OCI-LY7 (cell line): Measurements from ENCODE around the gene NRG2. TPM values are rescaled to one million over a fixed set of nuclear protein-coding genes. Genes with fewer than 3 reads are reported as not detected.

Experiments used
- BruUV-seq: library from RNA; stranded (reverse); fragments of 400-500 nt; replicated peaks from 2 replicates; lab custom pipeline; 2021; lab: Mats Ljungman, UMichigan
- CTCF ChIA-PET: fragments of 300-600 bp; sonication (Branson Sonifier 250); formaldehyde crosslinking; loops from one replicate; lab custom pipeline; 2022; ENCODE audit warnings: antibody characterized with exemption; ENCODE audit not compliant: unreplicated experiment; lab: Charles Lee
- POLR2A ChIA-PET: fragments of 300-600 bp; sonication (Branson Sonifier 250); formaldehyde crosslinking; loops from one replicate; lab custom pipeline; 2022; ENCODE audit warnings: antibody characterized with exemption; lab: Charles Lee
- DNase-seq: peaks from one replicate; pipeline ENCODE4 v3.0.0-alpha.2; 2015; ENCODE audit warnings: low spot score
- H2AFZ ChIP-seq: fragments of 200-600 bp; sonication (generic), shearing (Covaris generic); 2 replicates; pipeline ENCODE4 v1.6.1; 2014; ENCODE audit warnings: mild to moderate bottlenecking, antibody characterized with exemption, low read length, moderate library complexity
- H3K27ac ChIP-seq: fragments of 200-600 bp; sonication (generic); 2 replicates; pipeline ENCODE4 v1.5.1; 2014; ENCODE audit warnings: mixed run types, low read depth, mild to moderate bottlenecking, moderate library complexity, low read length, inconsistent platforms; ENCODE audit not compliant: poor library complexity, severe bottlenecking
- H3K36me3 ChIP-seq: fragments of 200-600 bp; sonication (generic); 2 replicates; pipeline ENCODE4 v1.6.1; 2014; ENCODE audit warnings: mild to moderate bottlenecking, antibody characterized with exemption, low read length, moderate library complexity, mixed read lengths; ENCODE audit not compliant: insufficient read depth
- H3K4me1 ChIP-seq: fragments of 200-600 bp; sonication (generic); 2 replicates; pipeline ENCODE4 v1.5.1; 2014; ENCODE audit warnings: mild to moderate bottlenecking, low read length; ENCODE audit not compliant: insufficient read depth, poor library complexity, severe bottlenecking
- H3K4me2 ChIP-seq: fragments of 200-600 bp; sonication (generic); 2 replicates; pipeline ENCODE4 v1.6.1; 2014; ENCODE audit warnings: mild to moderate bottlenecking, low read length
- H3K4me3 ChIP-seq: fragments of 200-600 bp; sonication (generic); 2 replicates; pipeline ENCODE4 v1.5.1; 2014; ENCODE audit warnings: mild to moderate bottlenecking, low read depth, low read length; ENCODE audit not compliant: poor library complexity, severe bottlenecking
- H3K79me2 ChIP-seq: fragments of 200-600 bp; sonication (generic); 2 replicates; pipeline ENCODE4 v1.6.1; 2016; ENCODE audit warnings: low read depth, mild to moderate bottlenecking, low read length, moderate library complexity, mixed read lengths; ENCODE audit not compliant: insufficient read depth
- H3K9me2 ChIP-seq: fragments of 200-600 bp; sonication (generic); 2 replicates; pipeline ENCODE4 v1.6.1; 2016; ENCODE audit warnings: mild to moderate bottlenecking, low read length, mixed read lengths; ENCODE audit not compliant: insufficient read depth
- H3K9me3 ChIP-seq: fragments of 200-600 bp; sonication (generic); 2 replicates; pipeline ENCODE4 v1.6.1; 2014; ENCODE audit warnings: mild to moderate bottlenecking, mixed run types, low read length, mixed read lengths
- H4K20me1 ChIP-seq: fragments of 200-600 bp; sonication (generic); 2 replicates; pipeline ENCODE4 v1.6.1; 2014; ENCODE audit warnings: mild to moderate bottlenecking, antibody characterized with exemption, low read length, moderate library complexity, mixed read lengths; ENCODE audit not compliant: insufficient read depth
- CTCF ChIP-seq: fragments of 200-600 bp; sonication (generic); conservative IDR thresholded peaks from 2 replicates; pipeline ENCODE4 v1.5.1; 2014; ENCODE audit warnings: mild to moderate bottlenecking, antibody characterized with exemption, low read length, moderate library complexity, mixed read lengths
- EZH2phosphoT487 ChIP-seq: fragments of 200-600 bp; sonication (generic); IDR thresholded peaks from 2 replicates; pipeline ENCODE4 v1.6.1; 2018; ENCODE audit warnings: low read depth, borderline replicate concordance, mild to moderate bottlenecking, mixed run types, antibody characterized with exemption, low read length, moderate library complexity, mixed read lengths
- intact Hi-C: fragments of 100-400 bp; cut with micrococcal nuclease; formaldehyde crosslinking; loops from one replicate; pipeline ENCODE4 v1.10.0; 2022; ENCODE audit not compliant: unreplicated experiment
- total RNA-seq, 2 experiments: library from RNA; depleted of rRNA in 1 of 2; stranded (reverse); fragments of >200 nt in 1 of 2; shearing (Covaris generic) in 1 of 2; gene quantifications; 2 replicates each; pipeline ENCODE4 v1.2.3, GENCODE V29; 2014 to 2022

The NRG2 gene
- total RNA-seq, 2 experiments from 2014 or later: 1.7 TPM; not detected in 1

DNA sequence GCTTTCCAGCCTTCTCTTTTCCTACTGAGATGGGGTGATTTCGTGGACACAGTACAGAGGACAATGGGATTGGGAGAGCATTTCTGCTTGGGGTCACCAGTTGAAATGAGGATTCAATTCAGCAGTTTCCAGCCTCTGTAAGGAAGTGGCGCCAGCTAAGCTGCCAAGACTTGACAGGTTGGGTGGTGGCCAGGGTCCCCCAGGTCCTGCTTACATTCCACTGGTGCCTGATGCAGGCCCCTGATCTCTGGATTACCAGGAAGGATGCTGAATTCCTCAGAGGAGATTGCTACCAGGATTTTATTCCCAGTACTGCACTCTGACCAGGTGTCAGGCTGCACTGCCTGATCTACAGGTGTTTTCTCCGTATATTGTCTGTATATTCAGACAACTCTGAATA, 127.8 kb downstream of the NRG2 start:
- Histone ChIP-seq H3K79me2 (no peaks in the 10 kb centered on the region), H3K9me3 (no peaks in the 10 kb centered on the region), H3K9me2 (no peaks in the 10 kb centered on the region), H4K20me1 (no peaks in the 10 kb centered on the region), H3K4me3 (no peak overlapping the region), H2AFZ (no peak overlapping the region), H3K27ac (no peak overlapping the region), H3K4me2 (no peak overlapping the region), H3K4me1 (no peaks in the 10 kb centered on the region), H3K36me3 (no peaks in the 10 kb centered on the region)
- ChIA-PET CTCF (no interaction called here), POLR2A (no interaction called here)
- BruUV-seq: no TSS peak
- no peak for DNase-seq
- no peak for TF ChIP-seq CTCF
- no peak for TF ChIP-seq EZH2phosphoT487
- intact Hi-C loops: no loop called here

- no peak overlapping the region for H3K4me3 ChIP-seq
- no peaks in the 10 kb centered on the region for H3K9me3 ChIP-seq
- H3K9me2 ChIP-seq: no peaks in the 10 kb centered on the region
- H4K20me1 ChIP-seq: no peaks in the 10 kb centered on the region
- H3K4me1 ChIP-seq: no peaks in the 10 kb centered on the region
- POLR2A ChIA-PET: interaction anchor here (1.2 kb wide), 1 partner anchor 12 kb away, joined by 3 read pairs; no protein-coding TSS in a partner anchor
- no peaks in the 10 kb centered on the region for H3K79me2 ChIP-seq
- no TSS peak for BruUV-seq
- TF ChIP-seq CTCF: no peak
- TF ChIP-seq EZH2phosphoT487: no peak
- intact Hi-C loops: no loop called here
- no peak overlapping the region for H3K4me2 ChIP-seq
- no peak for DNase-seq
- H3K27ac ChIP-seq: no peak overlapping the region
- CTCF ChIA-PET: interaction anchor here (0.6 kb wide), 1 partner anchor 20 kb away, joined by 3 read pairs; no protein-coding TSS in a partner anchor
- no peaks in the 10 kb centered on the region for H3K36me3 ChIP-seq
- H2AFZ ChIP-seq: no peak overlapping the region
Measured at GRCh38 chr5:139914218-139914807, 128.8 kb downstream of the NRG2 start.

DNA sequence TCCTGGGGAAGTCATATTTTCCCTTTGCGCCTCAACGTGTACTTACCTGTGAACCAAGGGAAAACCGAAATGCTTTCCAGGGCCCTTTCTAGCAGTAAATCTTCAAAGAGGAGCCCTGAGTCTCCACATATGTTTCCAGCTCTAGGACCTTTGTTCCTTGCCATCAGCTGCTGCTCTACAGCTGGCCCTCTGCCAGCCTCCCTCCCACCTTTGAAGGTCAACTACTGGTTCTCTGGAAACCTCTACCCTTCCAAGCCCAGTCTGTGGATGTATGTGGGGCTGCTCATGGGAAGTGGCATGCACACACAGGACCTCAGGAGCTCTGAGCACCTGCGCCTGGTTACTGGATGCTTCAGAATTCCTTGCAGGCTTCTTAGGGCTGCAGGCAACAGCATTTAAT, 130.3 kb downstream of the NRG2 start:
- Histone ChIP-seq H3K4me3 (no peak overlapping the region), H3K27ac (no peak overlapping the region), H3K4me1 (no peaks in the 10 kb centered on the region), H3K9me3 (no peaks in the 10 kb centered on the region), H3K9me2 (no peaks in the 10 kb centered on the region), H3K36me3 (no peaks in the 10 kb centered on the region), H3K4me2 (no peak overlapping the region), H3K79me2 (no peaks in the 10 kb centered on the region), H4K20me1 (no peaks in the 10 kb centered on the region), H2AFZ (no peak overlapping the region)
- BruUV-seq: no TSS peak
- no peak for TF ChIP-seq EZH2phosphoT487
- TF ChIP-seq CTCF: no peak
- ChIA-PET CTCF (no interaction called here), POLR2A (interaction anchor here (0.6 kb wide), 1 partner anchor 202 kb away, joined by 4 read pairs; no protein-coding TSS in a partner anchor)
- no peak for DNase-seq
- intact Hi-C loops: no loop called here
